ENCODE results near the gene ABCA7. TPM values are rescaled to one million over a fixed set of nuclear protein-coding genes. Genes with fewer than 3 reads are reported as not detected.

Gene ABCA7
- total RNA-seq, 2 experiments from 2014 or later = 114 to 118 TPM

DNA sequence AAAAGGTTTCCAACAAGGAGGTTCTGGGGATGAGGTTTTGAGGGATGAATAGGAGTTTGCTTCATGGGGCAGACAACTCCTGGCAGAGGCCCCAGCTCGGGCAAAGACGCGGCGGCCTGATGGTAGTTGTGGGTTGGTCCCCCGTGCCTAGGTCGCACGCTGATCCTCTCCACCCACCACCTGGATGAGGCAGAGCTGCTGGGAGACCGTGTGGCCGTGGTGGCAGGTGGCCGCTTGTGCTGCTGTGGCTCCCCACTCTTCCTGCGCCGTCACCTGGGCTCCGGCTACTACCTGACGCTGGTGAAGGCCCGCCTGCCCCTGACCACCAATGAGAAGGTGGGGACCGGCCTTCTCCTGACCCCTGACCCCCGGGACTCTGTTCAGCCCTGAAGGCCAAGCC is 11.9 kb downstream of the ABCA7 start:
- H3K9me3 ChIP-seq (ENCODE audit: control insufficient read depth in 1 of 2, insufficient read depth in 1 of 2, low read length in 2 of 2) = peaks cover under 1 to 10% of the 10 kb centered on the region in 2 experiments
- Mint-ChIP-seq H3K27me3 (no peaks in the 10 kb centered on the region), H3K27ac (no peak overlapping the region), H3K9me3 (no peaks in the 10 kb centered on the region), H3K4me1 (ENCODE audit: low read depth) (peaks cover 14% of the 10 kb centered on the region), H3K36me3 (ENCODE audit: low read depth) (peaks cover 44% of the 10 kb centered on the region), H3K4me3 (no peak overlapping the region)
- intact Hi-C loops (cut with DNase I, micrococcal nuclease) = no loop called here
- TF ChIP-seq, protein P1, sequence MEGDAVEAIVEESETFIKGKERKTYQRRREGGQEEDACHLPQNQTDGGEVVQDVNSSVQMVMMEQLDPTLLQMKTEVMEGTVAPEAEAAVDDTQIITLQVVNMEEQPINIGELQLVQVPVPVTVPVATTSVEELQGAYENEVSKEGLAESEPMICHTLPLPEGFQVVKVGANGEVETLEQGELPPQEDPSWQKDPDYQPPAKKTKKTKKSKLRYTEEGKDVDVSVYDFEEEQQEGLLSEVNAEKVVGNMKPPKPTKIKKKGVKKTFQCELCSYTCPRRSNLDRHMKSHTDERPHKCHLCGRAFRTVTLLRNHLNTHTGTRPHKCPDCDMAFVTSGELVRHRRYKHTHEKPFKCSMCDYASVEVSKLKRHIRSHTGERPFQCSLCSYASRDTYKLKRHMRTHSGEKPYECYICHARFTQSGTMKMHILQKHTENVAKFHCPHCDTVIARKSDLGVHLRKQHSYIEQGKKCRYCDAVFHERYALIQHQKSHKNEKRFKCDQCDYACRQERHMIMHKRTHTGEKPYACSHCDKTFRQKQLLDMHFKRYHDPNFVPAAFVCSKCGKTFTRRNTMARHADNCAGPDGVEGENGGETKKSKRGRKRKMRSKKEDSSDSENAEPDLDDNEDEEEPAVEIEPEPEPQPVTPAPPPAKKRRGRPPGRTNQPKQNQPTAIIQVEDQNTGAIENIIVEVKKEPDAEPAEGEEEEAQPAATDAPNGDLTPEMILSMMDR (IDR thresholded peaks at IDR 0.05) = no peak
- H3K4me3 ChIP-seq (ENCODE audit: low read length) = no peak overlapping the region
- H3K36me3 ChIP-seq (ENCODE audit: insufficient read depth, low read length) = peaks cover 41% of the 10 kb centered on the region
- no peaks in the 10 kb centered on the region for H3K27me3 ChIP-seq (ENCODE audit: control insufficient read depth in 1 of 2, insufficient read depth in 2 of 2, low read length in 2 of 2)
- H3K27ac ChIP-seq (ENCODE audit: low read depth in 1 of 2, low read length in 2 of 2) = no peak overlapping the region
- ATAC-seq (ENCODE audit: poor library complexity) (no peak), DNase-seq (no peak)
- ChIA-PET CTCF (no interaction called here), POLR2A (interaction anchor here (1.0 to 3.7 kb wide), 5 partner anchors 12 to 36 kb away, joined by 3 to 12 read pairs (median 3); partner anchors contain the start of genes ABCA7 and ARHGAP45)
- H3K4me1 ChIP-seq (ENCODE audit: insufficient read depth, low read length) = peaks cover 25% of the 10 kb centered on the region

DNA sequence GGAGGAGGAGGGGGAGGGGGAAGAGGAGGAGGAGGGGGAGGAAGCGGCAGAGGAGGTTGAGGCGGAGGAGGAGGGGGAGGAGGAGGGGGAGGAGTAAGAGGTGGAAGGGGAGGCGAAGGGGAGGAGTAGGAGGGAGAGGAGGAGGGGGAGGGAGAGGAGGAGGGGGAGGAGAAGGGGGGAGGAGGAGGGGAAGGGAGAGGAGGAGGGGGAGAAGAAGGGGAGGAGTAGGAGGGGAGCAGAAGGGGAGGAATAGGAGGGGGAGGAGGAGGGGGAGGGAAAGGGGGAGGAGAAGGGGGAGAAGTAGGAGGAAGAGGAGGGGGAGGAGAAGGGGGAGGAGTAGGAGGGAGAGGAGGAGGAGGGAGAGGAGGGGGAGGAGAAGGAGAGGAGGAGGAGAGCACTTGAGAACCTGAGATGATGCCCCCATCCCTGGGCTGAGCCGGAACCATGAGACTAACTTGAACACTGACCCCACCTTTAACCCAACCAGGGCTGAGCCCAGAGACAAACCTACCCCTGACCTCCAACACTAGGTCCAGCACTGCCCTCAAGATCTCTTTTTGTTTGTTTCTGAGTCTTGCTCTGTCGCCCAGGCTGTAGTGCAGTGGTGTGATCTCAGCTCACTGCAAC is 12.6 kb downstream of the ABCA7 start:
- ChIA-PET POLR2A (interaction anchor here (1.0 to 6.1 kb wide), 5 partner anchors 14 to 35 kb away, joined by 3 to 48 read pairs (median 3); partner anchors contain the start of gene ARHGAP45), CTCF (no interaction called here)
- peaks cover 21% of the 10 kb centered on the region for H3K4me1 Mint-ChIP-seq (ENCODE audit: low read depth)
- no peak overlapping the region for H3K27ac ChIP-seq (ENCODE audit: low read depth in 1 of 2, low read length in 2 of 2)
- no peaks in the 10 kb centered on the region for H3K27me3 Mint-ChIP-seq
- ATAC-seq (ENCODE audit: poor library complexity) (no peak), DNase-seq (peak in 1 of 14 experiments; percentile 42)
- H3K4me3 ChIP-seq (ENCODE audit: low read length) = no peak overlapping the region
- H3K36me3 Mint-ChIP-seq (ENCODE audit: low read depth) = peaks cover 51% of the 10 kb centered on the region
- no peak overlapping the region for H3K27ac Mint-ChIP-seq
- H3K36me3 ChIP-seq (ENCODE audit: insufficient read depth, low read length) = peaks cover 40% of the 10 kb centered on the region
- H3K9me3 ChIP-seq (ENCODE audit: control insufficient read depth in 1 of 2, insufficient read depth in 1 of 2, low read length in 2 of 2) = peaks cover 6 to 17% of the 10 kb centered on the region in 2 experiments
- no peak overlapping the region for H3K4me3 Mint-ChIP-seq
- intact Hi-C loops (cut with DNase I, micrococcal nuclease) = no loop called here
- H3K9me3 Mint-ChIP-seq = no peaks in the 10 kb centered on the region
- TF ChIP-seq, protein P1 (IDR thresholded peaks at IDR 0.05) = no peak
- H3K4me1 ChIP-seq (ENCODE audit: insufficient read depth, low read length) = peaks cover 26% of the 10 kb centered on the region
- no peaks in the 10 kb centered on the region for H3K27me3 ChIP-seq (ENCODE audit: control insufficient read depth in 1 of 2, insufficient read depth in 2 of 2, low read length in 2 of 2)

GRCh38 chr19:1053176-1054101 is 13.5 kb downstream of the ABCA7 start:
- intact Hi-C loops (cut with DNase I, micrococcal nuclease) = no loop called here
- TF ChIP-seq, protein P1 (IDR thresholded peaks at IDR 0.05) = no peak
- Mint-ChIP-seq H3K9me3 (no peaks in the 10 kb centered on the region), H3K4me1 (ENCODE audit: low read depth) (peaks cover 31% of the 10 kb centered on the region), H3K4me3 (no peak overlapping the region), H3K27me3 (no peaks in the 10 kb centered on the region), H3K36me3 (ENCODE audit: low read depth) (peaks cover 61% of the 10 kb centered on the region), H3K27ac (no peak overlapping the region)
- peaks cover 6 to 17% of the 10 kb centered on the region in 2 experiments for H3K9me3 ChIP-seq (ENCODE audit: control insufficient read depth in 1 of 2, insufficient read depth in 1 of 2, low read length in 2 of 2)
- no peak overlapping the region for H3K4me3 ChIP-seq (ENCODE audit: low read length)
- no peak overlapping the region for H3K27ac ChIP-seq (ENCODE audit: low read depth in 1 of 2, low read length in 2 of 2)
- ChIA-PET POLR2A (interaction anchor here (0.6 to 6.1 kb wide), 6 partner anchors 12 to 193 kb away, joined by 3 to 48 read pairs (median 4); partner anchors contain the start of gene ARHGAP45), CTCF (interaction anchor here (1.6 kb wide), 1 partner anchor 11 kb away, joined by 6 read pairs; no protein-coding TSS in a partner anchor)
- peaks cover 29% of the 10 kb centered on the region for H3K4me1 ChIP-seq (ENCODE audit: insufficient read depth, low read length)
- H3K27me3 ChIP-seq (ENCODE audit: control insufficient read depth in 1 of 2, insufficient read depth in 2 of 2, low read length in 2 of 2) = no peaks in the 10 kb centered on the region
- DNase-seq (no peak), ATAC-seq (ENCODE audit: poor library complexity) (no peak)
- H3K36me3 ChIP-seq (ENCODE audit: insufficient read depth, low read length) = peaks cover 40% of the 10 kb centered on the region

All from CD4-positive, alpha-beta T cell (primary cell).